HUES6 (cell line): ENCODE results near the gene SCGB1C1.
"Not testable (repeated sequence)": the region's sequence is repeated elsewhere in the genome, so short reads cannot be mapped to it uniquely, and the experiment has no call there.

Experiments
- H3K27ac ChIP-seq: 2 replicates; pipeline ENCODE4 v1.7.0; 2013; ENCODE audit warnings: low read depth, mild to moderate bottlenecking, low read length, inconsistent platforms
- H3K27me3 ChIP-seq: 2 replicates; pipeline ENCODE4 v1.6.1; 2013; ENCODE audit warnings: low read length; ENCODE audit not compliant: control insufficient read depth, insufficient read depth
- H3K36me3 ChIP-seq: 2 replicates; pipeline ENCODE4 v1.6.1; 2013; ENCODE audit warnings: low read length; ENCODE audit not compliant: control insufficient read depth, insufficient read depth
- H3K4me1 ChIP-seq: 2 replicates; pipeline ENCODE4 v1.6.1; 2013; ENCODE audit warnings: low read length; ENCODE audit not compliant: control insufficient read depth, insufficient read depth
- H3K4me3 ChIP-seq: 2 replicates; pipeline ENCODE4 v1.5.1; 2013; ENCODE audit warnings: low read depth, low read length
- H3K9ac ChIP-seq: one replicate; pipeline ENCODE4 v1.6.1; 2013; ENCODE audit warnings: mild to moderate bottlenecking, low read length
- H3K9me3 ChIP-seq: 2 replicates; pipeline ENCODE4 v1.6.1; 2013; ENCODE audit warnings: low read depth, low read length; ENCODE audit not compliant: control insufficient read depth, insufficient read depth

Gene SCGB1C1

DNA sequence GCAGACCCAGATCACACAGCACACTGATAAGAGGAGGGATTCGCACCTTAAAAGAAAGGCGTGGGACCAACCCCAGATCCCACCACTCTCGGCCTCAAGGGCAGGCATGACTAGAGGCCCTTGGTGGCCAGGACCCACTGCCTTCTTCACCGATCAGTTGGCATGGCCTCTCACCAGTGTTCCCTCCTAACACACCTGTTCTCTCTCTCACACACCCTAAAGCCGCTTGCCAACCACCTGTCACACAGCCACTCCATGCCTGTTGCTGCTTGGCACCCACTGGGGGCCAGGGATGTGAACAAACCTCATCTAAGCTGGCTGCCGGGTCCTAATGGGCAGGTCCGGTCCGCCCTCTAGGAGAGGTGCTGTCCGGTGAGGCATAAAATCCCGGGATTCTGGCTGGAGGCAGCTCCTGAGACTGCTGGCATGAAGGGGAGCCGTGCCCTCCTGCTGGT is at the start of gene SCGB1C1:
Gene SCGB1C1 (plus strand): TSS at position 405 of the 455 bp plus-strand sequence. CDS start 22 bp downstream, at position 427.
- not testable (repeated sequence) for H3K9me3 ChIP-seq

DNA sequence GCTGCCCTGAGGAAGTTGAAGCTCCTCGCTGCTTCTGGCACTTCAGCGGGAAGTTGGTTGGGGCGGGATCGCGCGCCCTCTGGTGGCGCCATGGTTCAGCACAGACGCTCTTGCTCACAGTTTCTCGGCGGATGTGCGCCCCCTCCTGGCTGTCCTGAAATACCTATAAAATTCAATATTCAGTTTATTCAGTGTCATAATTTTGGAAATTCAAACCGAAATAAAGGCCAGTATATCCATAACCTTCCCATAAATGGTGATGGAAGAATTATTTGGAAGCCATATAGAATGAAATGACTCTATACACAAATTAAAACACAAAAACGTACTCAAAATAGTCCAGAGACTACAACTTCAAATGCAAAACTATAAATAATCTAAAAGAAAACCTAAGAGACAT is 12.6 kb upstream of the SCGB1C1 start:
- not testable (repeated sequence) for H3K27ac ChIP-seq, H3K4me1 ChIP-seq, H3K9ac ChIP-seq, H3K27me3 ChIP-seq, H3K4me3 ChIP-seq, H3K36me3 ChIP-seq, H3K9me3 ChIP-seq

More for the DNA sequence above, at the start of gene SCGB1C1:
- not testable (repeated sequence) for H3K4me1 ChIP-seq, H3K27me3 ChIP-seq, H3K4me3 ChIP-seq, H3K9ac ChIP-seq, H3K36me3 ChIP-seq, H3K27ac ChIP-seq

DNA sequence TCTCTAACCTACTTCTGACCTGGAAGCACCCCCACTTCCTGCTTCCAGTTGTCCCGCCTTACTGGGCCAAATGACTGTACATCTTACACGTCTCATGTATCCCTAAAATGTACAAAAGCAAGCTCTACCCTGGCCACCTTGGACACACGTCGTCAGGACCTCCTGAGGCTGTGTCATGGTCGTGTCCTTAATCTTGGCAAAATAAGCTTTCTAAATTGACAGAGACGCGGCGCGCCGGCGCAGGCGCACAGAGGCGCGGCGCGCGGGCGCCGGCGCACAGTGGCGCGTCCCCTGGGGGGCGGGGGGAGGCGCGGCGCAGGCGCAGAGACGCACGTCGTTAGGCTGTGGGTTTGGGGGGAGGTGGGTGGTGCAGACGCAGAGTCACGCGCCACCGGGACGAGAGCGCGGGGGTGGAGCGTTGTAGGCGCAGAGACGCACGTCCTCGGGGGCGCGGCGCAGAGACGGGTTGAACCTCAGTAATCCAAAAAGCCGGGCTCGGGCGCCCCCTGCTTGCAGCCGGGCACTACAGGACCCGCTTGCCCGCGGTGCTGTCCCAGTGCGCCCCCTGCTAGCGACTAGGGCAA is 3.6 kb upstream of the SCGB1C1 start:
- H3K9me3 ChIP-seq, H3K4me1 ChIP-seq, H3K36me3 ChIP-seq, H3K27me3 ChIP-seq, H3K4me3 ChIP-seq, H3K9ac ChIP-seq, H3K27ac ChIP-seq: not testable (repeated sequence)

DNA sequence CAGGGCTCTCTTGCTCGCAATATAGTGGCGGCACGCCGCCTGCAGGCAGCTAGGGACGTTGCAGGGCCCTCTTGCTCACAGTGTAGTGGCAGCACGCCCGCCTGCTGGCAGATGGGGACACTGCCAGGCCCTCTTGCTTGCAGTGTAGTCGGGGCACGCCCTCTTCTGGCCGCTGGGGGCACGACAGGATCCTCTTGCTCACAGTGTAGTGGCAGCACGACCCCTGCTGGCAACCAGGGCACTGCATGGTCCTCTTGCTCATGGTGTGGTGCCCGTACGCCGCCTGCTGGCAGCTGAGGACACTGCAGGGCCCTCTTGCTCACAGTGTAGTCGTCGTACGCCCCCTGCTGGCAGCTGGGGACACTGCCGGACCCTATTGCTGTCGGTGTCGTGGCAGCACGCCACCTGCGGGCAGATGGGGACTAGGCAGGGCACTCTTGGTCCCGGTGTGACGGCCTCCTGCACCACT is 3.0 kb upstream of the SCGB1C1 start:
- H3K4me3 ChIP-seq, H3K27ac ChIP-seq, H3K27me3 ChIP-seq, H3K9me3 ChIP-seq, H3K9ac ChIP-seq, H3K4me1 ChIP-seq, H3K36me3 ChIP-seq: not testable (repeated sequence)

DNA sequence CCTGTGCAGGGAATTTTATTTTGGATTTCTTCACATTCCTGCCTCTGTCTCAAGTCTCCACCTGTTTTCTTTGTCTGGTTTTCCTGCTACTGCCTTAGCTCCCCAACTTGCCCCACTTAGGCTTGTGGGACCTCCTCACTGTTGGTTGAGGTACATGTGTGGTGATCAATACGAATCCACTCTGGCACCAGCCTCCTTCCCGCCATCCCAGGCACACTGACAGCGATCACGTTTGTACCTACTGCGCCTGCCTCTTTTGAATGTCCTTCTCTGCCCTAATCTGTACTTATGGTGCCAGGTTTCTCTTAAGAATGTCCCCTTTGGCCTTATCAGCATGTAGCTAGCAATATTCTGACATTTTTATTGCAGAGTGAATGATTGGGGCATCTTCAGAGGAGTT is 2.3 kb upstream of the SCGB1C1 start:
- not testable (repeated sequence) for H3K4me1 ChIP-seq, H3K27me3 ChIP-seq, H3K9me3 ChIP-seq, H3K9ac ChIP-seq, H3K36me3 ChIP-seq, H3K27ac ChIP-seq, H3K4me3 ChIP-seq

DNA sequence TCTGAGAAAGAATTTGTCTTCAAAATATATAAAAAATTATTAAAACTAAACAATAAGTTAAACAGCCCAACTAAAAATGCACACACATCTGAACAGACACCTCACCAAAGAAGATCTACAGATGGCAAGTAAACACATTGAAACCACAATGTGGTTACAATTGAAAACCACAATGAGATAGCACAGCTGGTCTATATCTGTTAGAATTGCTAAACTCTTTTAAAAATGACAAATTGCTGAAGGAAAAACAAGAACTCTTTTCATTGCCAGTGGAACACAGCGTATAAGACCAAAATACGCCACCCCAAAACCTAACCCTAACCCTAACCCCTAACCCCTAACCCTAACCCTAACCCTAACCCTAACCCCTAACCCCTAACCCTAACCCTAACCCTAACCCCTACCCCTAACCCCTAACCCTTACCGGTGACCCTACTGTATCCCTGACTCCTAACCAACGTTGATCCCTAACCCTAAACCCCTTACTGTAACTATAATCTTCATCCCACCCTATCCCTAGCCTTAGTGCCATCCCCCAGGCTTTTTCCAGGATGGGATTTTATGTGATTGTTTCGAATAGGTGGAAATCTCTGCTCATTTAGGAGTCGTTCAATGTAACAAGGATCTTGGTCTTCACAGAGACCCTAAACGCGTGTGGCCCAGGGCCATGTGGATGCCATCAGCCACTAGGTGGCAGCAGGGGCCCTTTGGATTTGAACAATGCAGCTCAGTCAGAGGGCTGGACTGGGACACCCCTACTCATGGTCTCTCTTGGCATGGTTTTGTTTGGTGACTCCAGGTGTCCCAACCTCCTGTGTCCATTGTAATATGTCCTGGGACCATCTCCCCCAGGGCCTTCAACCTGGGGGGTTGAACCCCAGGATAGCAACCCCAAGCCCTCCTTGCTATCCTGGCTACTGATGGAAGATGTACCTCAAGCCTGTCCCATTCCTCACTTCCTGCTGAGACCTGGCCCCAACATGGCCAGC is 1.1 kb upstream of the SCGB1C1 start:
- not testable (repeated sequence) for H3K27ac ChIP-seq, H3K9me3 ChIP-seq, H3K4me3 ChIP-seq, H3K9ac ChIP-seq, H3K36me3 ChIP-seq, H3K4me1 ChIP-seq, H3K27me3 ChIP-seq

DNA sequence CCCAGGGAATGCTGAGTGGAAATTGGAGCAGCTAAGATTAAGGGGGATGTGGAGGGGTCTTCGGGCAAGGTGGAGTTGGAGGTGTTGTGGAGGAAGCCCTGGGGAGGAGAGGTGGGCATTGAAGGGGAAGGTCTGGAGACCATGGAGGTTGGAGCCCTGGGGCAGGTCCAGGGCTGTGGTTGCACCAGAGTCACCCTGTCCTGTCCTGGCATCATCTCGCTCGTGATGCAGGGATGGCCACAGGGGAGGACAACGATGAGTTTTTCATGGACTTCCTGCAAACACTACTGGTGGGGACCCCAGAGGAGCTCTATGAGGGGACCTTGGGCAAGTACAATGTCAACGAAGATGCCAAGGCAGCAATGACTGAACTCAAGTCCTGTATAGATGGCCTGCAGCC is 603 bp downstream of the SCGB1C1 start:
- not testable (repeated sequence) for H3K9ac ChIP-seq, H3K36me3 ChIP-seq, H3K27ac ChIP-seq, H3K4me1 ChIP-seq, H3K27me3 ChIP-seq, H3K4me3 ChIP-seq, H3K9me3 ChIP-seq

DNA sequence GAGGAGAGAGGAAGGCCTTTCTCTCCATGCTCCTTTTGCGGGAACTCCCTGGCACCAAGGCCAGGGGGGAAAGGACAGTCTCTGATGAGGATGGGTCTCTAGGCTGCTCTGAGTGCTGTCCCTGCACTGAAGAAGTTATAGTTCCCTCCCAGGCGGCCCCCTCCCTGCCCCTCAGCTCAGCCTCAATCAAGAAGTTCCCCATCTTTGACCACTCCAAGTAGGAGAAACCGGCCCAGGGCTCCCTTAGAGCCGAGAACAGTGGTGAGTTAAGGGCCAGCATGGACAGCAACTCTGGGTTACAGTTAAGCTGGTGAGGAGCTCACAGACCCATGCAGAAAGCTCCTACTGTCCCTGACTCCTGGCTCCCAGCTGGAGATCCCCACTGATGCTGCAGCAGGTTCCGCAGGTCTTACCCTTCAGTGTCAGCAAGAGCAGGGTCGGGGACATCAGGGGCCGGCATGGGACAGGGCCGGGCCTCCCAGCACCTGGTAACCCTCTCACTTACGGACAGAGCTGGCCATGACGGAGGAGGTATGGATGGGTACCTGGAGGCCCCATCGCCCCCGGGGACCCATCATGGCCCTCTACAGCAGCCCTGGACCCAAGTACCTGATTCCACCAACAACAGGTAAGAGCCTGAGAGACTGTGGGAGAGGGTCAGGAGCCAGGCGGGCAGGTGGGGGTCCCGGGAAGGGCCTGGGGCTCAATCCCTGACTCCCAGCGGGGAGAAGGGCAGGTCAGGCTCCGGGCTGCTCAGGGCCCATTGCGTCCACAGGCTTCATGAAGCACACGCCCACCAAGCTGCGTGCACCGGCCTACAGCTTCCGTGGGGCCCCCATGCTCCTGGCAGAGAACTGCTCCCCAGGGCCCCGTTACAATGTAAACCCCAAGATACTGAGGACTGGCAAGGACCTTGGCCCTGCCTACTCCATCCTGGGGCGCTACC is 4.2 kb downstream of the SCGB1C1 start:
- Histone ChIP-seq H3K9me3 (no peaks in the 10 kb centered on the region), H3K9ac (no peak overlapping the region), H3K27me3 (no peaks in the 10 kb centered on the region), H3K27ac (no peak overlapping the region), H3K4me3 (no peak overlapping the region), H3K36me3 (peaks cover 10% of the 10 kb centered on the region; the same call in 1 of the 2 replicates), H3K4me1 (no peaks in the 10 kb centered on the region)

DNA sequence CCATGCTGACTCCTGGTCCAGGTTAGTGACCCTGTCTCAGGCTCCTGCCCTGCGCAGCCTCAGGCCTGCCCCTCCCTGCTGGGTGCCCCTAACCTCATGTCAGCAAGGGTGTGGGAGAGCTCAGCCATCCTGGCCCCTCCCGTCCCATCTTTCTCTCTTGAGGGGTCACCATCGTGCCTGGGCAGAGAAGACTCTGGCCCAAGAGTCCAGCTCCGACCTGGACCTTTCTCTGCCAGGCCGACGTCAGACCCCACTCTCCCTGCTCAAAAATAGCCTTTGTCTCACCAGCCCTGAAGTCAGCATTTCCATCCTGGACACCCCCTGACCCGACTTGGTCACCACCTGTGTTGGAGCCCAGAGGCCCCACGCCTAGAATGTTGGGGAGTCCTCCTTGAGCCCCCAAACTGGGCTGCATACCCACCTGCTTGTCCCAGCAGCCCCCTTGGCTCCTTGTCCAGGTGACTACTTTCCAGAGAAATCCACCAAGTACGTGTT is 4.9 kb downstream of the SCGB1C1 start:
- Histone ChIP-seq H3K9ac (no peak overlapping the region), H3K4me3 (no peak overlapping the region), H3K36me3 (peaks cover 10% of the 10 kb centered on the region; the same call in 1 of the 2 replicates), H3K9me3 (no peaks in the 10 kb centered on the region), H3K27ac (no peak overlapping the region), H3K27me3 (no peaks in the 10 kb centered on the region), H3K4me1 (no peaks in the 10 kb centered on the region)

DNA sequence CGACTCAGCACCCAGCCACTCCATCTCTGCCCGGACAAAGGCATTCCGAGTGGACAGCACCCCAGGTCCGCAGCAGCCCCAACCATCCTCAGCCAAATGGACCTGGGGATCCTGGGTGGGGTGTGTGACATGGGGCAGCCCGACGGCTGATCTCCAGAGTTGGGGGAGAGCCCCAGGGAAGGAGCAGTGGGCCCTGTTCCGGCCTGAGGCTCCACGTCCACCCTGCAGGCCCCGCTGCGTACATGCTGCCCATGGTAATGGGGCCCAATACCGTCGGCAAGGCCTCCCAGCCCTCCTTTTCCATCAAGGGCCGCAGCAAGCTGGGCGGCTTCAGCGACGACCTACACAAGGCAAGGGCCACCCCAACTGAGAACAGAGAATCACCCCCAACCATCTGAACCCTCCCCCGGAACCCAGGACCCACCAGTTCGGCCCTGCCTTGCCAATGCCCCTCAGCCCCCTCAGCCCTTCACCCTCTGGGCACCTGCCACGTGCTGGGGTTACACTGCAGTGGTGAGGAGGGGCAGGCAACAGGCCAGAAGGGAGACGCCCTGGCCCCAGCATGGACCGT is 5.4 kb downstream of the SCGB1C1 start:
- no peak overlapping the region for H3K9ac ChIP-seq
- no peaks in the 10 kb centered on the region for H3K27me3 ChIP-seq
- H3K4me1 ChIP-seq = no peaks in the 10 kb centered on the region
- H3K9me3 ChIP-seq = no peaks in the 10 kb centered on the region
- H3K27ac ChIP-seq = no peak overlapping the region
- no peak overlapping the region for H3K4me3 ChIP-seq
- peaks cover 10% of the 10 kb centered on the region; the same call in 1 of the 2 replicates for H3K36me3 ChIP-seq
